ENCODE measurements around the gene TPGS2.
"Not testable (repeated sequence)": the region's sequence is repeated elsewhere in the genome, so short reads cannot be mapped to it uniquely, and the experiment has no call there.

Gene TPGS2, protein sequence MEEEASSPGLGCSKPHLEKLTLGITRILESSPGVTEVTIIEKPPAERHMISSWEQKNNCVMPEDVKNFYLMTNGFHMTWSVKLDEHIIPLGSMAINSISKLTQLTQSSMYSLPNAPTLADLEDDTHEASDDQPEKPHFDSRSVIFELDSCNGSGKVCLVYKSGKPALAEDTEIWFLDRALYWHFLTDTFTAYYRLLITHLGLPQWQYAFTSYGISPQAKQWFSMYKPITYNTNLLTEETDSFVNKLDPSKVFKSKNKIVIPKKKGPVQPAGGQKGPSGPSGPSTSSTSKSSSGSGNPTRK

DNA sequence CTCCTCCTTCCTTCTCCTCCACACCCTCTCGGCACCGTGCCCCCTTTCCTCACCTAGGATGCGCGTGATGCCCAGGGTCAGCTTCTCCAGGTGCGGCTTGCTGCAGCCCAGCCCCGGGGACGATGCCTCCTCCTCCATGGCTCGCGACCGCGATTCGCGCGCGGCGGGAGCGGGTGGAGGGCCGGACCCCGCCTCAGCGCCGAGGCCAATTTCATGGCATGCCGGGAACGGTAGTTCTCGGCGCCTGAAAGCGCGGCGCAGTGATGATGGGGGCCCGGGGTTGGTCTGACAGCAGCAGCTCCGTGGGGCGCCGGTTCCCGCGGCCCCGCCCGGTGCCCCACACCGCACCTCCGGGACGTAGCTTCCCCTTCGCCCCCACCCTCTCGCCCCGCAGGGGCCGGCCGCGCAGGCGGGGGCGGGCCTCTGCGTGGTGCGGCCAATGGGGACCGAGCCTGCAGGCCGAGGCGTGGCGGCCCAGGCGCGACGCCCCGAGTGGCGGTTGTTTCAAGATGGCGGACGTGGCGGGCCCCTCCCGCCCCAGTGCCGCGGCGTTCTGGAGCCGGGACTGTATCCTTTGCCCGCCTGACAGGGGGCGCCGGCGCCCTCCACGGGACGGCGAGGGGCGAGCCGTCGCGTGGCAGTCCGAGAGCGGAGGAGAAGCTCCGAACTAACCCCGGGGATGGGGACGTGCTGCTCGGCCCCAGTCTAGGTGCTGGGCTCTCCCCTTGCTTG, at the start of gene TPGS2, which contains the start of gene KIAA1328:
Gene TPGS2 (minus strand): TSS at position 373 of the 732 bp plus-strand sequence. CDS start 235 bp downstream, at position 138.
Gene KIAA1328 (plus strand): TSS at position 498 of the 732 bp plus-strand sequence. CDS start 12 bp downstream, at position 510.
- FAIRE-seq, result no peak

DNA sequence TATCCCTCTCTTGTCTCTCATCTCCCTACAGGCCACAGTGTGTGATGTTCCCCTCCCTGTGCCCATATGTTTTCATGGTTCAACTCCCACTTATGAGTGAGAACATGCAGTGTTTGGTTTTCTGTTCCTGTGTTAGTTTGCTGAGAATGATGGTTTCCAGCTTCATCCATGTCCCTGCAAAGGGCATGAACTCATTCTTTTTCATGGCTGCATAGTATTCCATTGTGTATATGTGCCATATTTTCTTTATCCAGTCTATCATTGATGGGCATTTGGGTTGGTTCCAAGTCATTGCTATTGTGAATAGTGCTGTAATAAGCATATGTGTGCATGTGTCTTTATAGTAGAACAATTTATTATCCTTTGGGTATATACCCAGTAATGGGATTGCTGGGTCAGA, 45.0 kb upstream of the TPGS2 start:
- not testable (repeated sequence) for FAIRE-seq

DNA sequence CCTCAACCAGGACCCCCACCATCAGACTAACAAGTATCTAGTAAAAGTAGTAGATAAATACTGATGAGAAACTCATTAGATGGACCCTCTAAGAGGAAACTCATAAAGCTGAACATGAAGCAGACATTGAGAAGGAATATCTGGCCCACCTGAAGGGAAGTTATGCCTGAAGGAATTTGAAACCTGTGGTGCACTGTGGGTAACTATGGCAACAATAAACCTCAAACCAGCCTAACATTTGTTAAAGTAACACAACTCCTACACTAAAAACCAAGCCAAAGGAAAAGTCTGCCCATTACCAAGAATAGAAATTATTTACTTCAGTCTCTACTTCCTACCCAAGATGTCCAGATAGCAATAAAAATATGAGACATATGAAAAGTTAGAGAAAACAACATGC, 43.5 kb upstream of the TPGS2 start:
- FAIRE-seq, result no peak

DNA sequence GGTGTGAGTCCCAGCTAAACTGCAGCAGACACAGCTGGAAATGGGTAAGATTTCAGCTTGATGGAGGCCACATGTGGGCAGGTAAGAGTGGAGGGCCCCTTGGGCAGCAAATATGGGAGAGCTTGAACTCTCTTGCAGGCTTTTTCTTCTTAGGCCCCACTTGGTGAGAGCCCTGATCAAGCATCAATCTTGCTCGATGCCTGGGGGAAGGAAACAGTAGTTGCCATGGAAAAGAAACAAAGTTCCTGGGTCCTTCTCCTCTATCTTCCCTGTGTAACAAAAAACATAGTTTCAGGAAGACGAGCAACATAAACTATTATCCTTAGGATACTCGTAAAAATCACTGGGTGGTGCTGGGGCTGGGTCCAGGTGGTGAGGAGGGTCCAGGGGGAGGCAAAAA, 43.0 kb upstream of the TPGS2 start:
- FAIRE-seq, result no peak

DNA sequence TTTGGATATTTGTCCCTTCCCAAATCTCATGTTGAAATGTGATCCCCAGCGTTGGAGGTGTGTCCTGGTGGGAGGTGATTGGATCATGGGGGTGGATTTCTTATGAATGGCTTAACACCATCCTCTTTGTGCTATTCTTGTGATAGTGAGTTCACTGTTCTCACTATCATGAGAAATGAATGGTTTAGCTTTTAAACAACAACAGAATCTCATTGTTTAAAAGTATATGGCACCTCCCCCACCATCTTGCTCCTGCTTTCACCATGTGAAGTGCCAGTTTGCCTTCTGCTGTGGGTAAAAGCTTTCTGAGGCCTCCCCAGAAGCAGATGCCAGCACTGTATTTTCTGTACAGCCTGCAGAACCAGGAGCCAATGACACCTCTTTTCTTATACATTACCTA, 38.3 kb upstream of the TPGS2 start:
- FAIRE-seq, result no peak

DNA sequence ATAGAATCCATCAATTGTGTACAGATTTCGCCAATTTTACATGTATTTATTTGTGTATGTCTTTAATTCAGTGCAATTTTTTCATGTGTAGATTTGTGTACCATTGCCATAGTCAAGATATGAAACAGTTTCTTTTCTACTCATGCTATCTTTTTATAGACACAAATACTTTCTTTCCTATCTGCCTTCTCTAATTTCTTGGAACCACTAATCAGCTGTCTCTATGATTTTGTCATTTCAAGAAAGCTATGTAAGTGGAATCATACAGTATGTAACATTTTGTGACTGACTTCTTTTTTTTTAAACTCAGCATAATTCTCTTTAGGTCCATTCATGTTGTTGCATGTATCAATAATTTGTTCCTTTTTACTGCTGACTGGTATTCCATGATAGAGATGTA, 33.4 kb upstream of the TPGS2 start:
- FAIRE-seq, result no peak

DNA sequence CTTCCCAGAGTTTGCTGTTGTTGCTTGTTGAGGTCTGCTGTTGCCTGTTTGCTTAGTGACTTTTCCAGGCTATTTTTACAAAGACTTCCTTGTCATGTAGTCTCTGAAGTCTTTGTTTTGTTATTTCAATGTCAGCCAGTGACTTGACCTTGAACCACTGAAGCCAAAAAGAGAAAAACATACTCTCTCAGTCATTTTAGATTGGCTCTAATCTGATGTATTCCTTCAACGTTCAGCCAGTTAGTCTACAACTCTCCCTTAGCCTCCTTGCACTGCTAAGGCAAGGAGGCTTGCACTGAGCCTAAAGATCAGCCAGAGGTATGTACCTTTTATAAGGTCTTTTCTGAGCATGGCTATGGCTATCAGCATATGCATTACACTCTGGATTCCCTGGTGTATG, 28.0 kb upstream of the TPGS2 start:
- FAIRE-seq, result no peak

DNA sequence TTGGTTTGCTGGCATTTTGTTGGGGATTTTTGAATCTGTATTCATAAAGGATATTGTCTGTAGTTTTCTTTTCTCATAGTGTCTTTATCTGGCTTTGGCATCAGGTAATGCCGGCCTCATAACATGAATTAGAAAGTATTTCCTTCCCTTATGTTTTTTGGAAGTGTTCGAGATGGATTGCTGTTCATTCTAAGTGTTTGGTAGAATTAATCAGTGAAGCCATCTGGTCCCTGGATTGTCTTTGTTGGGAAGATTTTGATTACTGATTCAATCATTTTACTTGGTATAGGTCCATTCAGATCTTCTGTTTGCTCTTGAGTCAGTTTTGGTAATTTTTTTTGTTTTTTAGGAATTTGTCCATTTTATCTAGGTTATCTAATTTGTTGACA, 22.4 kb upstream of the TPGS2 start:
- FAIRE-seq, result no peak

DNA sequence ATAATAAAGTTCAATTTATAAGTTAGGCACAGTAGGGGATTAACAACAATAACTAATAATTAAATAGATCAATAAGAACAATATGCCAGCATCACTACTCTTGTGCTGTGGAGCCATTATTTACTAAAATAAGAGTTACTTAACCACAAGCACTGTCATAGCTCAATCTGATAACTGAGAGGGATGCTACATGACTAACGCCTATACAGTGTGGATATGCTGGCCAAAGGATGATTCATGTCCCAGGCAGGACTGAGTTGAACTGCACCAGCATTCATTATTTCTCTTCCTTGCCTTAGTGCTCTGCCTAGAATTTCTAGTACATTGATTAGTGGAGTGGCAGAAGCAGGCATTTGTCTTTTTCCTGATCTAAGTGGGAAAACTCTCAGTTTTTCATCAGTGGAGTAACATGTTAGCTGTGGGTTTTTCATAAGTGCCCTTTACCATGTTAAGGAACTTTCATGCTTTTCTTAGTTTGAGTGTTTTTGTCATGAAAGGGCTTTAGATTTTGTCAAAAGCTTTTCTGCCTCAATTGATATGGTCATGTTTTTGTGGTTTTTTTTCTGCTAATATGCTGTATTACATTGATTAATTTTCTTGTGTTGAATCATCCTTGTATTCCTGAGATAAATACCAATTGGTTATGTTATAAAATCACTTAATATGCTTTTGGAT, 21.9 kb upstream of the TPGS2 start:
- no peak for FAIRE-seq

DNA sequence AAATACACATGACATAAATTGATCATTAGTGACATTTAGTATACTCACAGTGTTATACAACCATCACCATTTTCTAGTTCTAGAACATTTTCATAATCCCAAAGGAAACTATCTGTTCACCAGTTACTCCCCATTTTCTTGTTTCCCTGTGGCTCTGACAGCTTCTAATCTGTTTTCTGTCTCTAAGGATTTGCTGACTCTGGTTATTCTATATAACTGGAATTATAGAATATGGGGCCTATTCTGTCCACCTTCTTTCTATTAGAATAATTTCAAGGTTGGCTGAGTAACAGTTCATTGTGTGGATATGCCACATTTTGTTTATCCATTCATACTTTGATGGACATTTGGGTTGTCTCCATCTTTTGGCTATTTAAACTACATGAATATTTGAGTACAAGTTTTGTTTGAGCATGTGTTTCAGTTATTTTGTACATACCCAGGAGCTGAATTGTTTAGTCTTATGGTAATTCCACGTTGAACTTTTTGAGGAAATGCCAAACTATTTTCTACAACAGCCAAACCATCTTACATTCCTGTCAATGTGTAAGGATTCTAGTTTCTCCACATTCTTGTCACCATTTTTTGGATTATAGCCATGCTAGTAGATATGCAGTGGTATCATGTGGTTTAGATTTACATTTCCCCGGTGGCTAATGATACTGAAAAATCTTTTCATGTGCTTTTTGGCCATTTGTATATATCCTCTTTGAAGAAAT, 20.6 kb upstream of the TPGS2 start:
- FAIRE-seq, result no peak

DNA sequence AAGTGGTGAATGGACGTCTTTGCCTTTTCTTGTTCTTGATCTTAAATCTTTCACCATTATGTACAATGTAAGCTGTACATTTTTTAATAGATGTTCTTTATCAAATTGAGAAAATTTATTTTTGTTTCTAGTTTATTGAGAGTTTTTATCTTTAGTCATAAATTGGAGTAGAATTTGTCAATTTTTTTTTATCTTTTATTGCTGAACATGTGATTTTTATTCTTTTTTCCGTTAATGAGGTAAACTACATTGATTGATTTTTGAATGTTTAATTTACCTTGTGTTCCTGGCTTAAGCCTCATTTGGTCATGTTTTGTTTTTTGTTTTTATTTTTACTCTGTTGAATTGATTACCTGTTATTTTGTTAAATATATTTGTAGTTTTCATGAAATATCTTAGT, 19.8 kb upstream of the TPGS2 start:
- peak; percentile 53 for FAIRE-seq

DNA sequence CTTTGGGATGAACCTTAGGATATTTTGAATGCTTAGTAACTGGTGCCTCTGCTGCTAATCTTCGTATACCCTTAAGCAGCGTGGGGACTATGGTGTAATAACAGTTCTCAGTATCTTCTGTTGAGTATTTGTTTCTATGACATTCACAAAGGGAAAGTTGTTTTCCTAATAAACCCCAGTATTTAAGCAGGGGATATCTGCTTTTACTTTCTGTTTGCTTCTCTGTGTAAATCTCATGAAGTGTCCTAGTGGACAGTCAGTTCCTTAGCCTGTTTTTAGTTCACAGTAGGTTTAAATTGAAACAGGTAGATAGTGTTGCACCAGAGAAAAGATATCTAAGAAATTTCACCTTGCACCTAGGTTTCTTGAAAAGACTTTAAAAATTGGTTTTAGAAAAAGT, 15.0 kb upstream of the TPGS2 start:
- no peak for FAIRE-seq

DNA sequence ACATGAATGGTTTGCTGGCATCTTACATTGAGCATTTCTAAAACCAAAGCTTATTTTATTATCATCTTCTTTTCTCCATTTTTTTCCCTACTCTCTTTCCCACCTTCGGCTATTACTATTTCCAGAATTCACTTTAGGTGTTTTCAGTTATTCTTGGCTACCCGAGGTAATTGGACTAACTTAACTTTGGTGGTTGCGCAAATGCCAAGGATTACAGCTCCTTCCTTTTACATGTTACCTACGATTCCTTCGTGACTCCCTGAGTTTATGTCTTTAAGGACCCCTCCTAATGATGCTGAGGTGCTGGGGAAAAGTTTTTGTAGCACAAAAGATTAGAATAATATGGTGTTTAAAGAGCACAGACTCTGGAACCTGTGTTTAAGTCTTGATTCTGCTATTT, 14.4 kb upstream of the TPGS2 start:
- no peak for FAIRE-seq

DNA sequence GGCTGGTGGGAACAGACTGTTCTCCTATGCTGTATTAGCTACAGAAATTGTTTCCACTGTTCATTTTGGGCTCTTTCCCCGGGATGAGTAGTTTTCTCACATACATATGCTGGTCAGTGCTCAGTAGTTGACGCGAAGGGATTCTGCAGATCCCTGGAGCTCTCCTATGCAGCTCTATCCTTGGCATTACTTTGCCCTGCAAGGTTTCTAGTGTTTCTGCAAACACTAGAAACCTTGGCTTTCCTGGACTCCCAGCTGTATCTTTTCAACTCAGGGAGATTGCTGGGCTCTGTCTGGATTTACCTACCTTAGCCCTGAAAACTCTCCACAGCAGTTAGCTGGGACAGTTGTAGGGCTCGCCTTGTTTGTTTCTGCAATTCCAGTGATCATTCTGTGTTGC, 11.0 kb upstream of the TPGS2 start:
- FAIRE-seq, result no peak

DNA sequence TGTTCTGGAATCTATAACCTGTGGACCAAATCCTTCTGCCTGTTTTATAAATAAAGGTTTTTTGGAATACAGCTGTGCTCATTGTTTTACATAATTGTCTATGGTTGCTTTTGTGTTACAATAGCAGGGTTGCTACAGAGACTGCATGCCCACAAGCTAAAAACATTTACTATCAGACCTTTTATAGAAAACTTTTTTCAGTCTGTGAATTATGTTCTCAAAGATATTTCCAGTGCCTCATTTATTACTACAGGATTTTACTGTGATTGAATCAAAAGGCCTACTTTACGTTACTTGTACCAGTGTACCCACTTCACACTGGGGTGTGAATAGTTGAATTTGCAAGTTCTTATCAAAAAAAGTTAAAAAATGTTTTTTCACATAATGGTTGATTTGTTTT, 7.1 kb upstream of the TPGS2 start:
- peak; percentile 23 for FAIRE-seq

DNA sequence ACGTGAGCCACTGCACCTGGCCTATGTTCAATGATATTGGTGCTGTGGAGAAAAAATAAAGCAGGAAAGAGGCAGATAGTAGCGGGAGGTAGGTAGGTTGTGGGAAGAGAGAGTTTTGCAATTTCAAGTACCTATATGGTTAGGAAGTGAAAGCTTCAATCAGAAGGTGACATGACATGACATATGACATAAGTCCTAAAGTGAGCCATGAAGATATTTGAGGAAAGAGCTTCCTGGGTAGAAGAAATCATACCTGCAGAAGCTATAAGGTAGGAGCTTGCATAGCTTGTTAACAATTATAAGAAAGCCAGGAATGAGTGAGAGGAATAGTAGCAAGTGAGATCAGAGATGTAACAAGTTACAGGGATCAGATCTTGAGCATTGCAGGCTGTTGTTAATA, 4.3 kb upstream of the TPGS2 start:
- FAIRE-seq, result no peak

DNA sequence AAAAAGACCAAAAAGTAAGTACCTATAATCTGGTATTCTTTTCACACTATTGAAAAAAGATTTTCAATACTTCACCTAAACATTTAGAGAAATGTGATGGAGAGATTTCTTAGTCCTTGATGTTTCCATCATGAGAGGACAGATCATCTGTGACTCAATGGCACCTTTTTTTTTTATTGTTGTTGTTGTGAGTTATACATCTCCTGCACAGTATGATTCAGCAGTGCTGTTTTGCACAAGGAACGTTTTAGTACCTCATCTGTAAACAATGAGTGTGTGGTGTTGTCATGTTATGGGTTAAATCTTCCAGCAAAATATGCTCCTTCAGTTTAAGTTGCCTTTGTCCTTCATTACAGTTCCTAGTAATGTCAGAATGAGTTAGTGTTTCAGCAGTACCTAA, 2.3 kb upstream of the TPGS2 start:
- no peak for FAIRE-seq

DNA sequence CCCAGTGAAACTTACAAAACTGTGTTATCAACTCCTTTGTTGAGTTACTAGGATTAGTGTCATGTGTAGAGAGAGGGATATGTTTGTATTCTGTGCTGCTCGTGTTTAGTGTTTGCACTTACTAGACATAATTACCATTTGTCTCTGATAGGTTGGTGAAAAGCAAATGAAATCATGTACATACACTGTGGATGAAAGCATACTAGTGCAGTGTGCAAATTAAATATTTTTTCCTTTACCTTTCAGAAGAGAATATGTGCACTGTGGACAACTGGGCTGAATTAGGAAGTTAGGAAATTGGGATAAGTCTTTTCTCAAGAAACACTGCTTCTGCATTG, 1.3 kb upstream of the TPGS2 start:
- FAIRE-seq, result no peak

DNA sequence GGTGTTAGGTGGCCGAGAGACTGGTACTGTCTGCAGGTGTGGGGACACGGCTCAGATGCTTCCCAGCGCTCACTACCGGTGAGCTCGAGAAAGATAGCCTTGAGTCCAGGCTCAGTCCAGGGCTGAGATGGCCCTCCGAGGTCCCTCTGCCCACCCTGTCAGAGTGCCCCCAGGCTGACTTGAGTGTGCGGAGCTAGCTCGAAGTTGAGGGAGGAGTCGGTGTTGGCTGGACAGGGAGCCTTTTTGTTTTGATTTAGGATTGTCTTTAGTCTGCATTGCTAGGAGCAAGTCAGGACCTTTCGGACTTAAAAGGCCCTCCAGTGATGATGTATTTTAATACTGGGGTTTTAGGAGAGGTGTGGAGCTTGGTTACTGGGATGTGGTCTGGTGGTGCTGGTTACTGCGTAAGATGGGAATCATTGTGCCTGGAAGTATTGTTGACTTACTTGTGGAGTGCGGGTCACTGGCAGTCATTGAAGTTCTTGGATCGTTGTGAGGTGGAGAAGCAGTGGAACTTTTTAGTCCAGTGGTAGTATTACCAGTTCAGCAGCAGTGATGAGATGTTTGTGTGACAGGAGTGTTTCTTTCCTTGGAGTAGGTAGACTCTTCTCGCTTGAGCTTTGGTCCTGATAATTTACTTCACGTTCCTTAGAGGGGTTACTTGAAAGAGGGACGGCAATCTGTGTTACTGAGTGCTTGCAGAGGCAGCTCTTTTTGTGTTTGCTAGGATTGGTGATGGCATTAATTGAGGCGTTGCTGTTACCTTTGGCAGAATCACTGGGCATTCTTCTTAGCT, 758 bp upstream of the TPGS2 start:
- FAIRE-seq, result no peak

DNA sequence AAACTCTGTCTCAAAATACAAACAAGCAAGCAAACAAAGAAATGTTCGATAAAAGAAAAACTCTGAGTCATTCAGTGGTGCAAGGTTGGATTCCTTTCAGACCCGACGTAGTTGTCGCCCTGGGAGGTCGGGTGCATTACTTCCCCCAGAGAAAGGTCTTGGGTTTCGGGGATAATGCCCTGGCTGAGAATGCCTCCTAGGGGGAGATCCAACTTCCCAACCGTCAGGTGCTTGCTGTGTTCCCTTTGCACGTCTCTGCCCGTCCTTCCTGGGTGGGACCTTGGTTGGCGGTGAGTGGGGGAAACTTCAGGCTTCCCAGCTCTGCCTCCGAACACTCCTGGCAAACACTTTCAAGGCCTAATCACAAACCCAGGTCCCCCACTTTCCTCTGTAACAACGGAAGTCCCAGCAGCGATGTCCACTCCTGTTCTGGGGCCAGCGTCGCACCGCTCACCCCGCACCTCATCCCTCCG, 609 bp downstream of the TPGS2 start:
- no peak for FAIRE-seq

DNA sequence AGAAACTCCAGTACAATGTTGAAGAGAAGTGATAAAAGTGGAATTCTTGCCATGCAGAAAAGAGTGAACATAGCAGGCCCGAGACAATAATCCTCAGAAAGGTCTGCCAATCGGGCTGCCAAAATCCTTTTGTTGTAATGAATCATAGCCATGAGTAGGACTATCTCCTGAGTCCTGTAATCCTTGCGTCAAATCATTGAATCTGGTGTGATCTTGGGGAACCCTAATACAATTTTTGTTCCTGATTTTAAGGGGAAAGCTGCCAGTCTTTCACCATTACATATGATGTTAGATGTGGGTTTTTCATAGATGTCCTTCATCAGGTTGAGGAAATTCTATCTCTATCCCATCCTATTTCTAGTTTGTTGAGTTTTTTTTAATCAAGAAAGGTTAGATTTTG, 2.2 kb downstream of the TPGS2 start:
- no peak for FAIRE-seq

DNA sequence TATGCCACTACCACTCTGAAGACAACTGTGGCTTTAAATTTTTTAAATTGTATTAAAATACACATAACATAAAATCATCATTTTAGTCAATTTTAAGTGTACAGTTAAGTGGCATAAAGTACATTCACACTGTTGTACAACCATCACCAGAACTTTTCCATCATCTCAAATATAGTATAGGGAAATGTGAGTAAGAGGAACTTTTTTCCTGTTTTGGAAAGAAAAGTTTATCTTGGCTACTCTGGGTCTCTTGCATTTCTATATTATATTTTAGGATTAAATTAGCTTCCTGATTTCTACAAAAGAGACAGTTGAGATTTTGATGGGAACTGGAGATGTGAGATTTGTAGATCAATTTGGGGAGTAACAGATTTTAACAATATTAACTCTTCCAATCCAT, 3.3 kb downstream of the TPGS2 start:
- FAIRE-seq, result no peak
